DMS 273 treated with DMSO at 0.1 percent for 48 hours (cell line): ENCODE results near the gene KRT80.

Experiments
- DNase-seq: peaks from one replicate; lab custom pipeline; 2025; lab: John Stamatoyannopoulos, UW

KRT80 gene

DNA sequence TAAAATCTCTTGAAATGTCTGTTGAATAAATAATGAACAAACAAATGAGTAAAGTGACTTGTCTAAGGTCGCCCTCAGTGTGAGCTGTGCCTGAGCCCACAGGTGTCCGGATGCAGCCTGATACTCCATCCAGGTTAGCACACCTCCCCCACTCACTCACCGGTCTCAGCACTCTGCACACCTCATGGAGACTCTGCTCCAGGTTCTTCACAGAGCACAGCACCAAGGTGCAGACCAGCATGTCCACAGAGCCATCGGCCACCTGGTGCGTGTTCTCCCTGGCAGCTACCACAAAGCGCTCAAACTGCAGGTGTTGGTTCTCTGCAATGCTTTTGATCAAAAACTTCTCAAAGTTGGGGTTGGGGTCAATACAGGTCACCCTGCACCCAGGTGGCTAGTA lies 37.1 kb upstream of the KRT80 start:
- no peak for DNase-seq

- no peak for DNase-seq
Measured at GRCh38 chr12:52228366-52228765, 36.6 kb upstream of the KRT80 start.

- no peak for DNase-seq
Measured at GRCh38 chr12:52227606-52228166, 35.9 kb upstream of the KRT80 start.

- DNase-seq: no peak
Measured at GRCh38 chr12:52226446-52226845, 34.6 kb upstream of the KRT80 start.

- DNase-seq: no peak
Measured at GRCh38 chr12:52225752-52226151, 33.9 kb upstream of the KRT80 start.

GRCh38 chr12:52224151-52224550 lies 32.3 kb upstream of the KRT80 start:
- no peak for DNase-seq

DNA sequence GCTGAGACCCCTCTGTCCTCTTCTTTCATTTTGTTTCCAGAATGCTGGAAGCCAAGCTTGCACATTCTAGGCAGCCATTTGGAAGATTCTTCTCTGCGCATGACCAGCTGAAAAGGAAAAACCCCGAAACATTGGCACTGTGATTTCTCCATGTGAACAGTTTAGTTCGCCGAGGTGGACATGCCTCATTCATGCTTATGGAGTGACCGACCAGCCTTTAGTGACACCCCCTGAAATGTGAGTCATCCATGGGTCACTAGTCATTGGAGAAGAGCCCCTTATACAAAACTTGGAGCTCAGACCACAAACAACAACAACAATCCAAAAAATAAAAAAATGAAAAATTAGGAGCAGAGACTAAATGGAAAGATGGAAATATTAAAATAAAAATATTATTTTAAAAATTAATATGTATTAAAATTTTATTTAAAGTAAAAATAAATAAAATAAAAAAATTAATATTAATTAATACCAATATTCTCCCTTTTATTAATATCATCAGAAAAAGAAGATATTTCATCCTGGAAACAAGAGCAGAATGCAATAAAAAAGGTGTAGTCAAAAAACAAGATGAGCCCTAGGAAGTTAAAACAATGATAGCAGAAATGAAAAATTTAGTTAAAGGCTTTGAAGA lies 31.7 kb upstream of the KRT80 start:
- no peak for DNase-seq

- no peak for DNase-seq
Measured at GRCh38 chr12:52222692-52223091, 30.9 kb upstream of the KRT80 start.

- no peak for DNase-seq
Measured at GRCh38 chr12:52221912-52222457, 30.2 kb upstream of the KRT80 start.

- no peak for DNase-seq
Measured at GRCh38 chr12:52221070-52221781, 29.4 kb upstream of the KRT80 start.

GRCh38 chr12:52220477-52220876 lies 28.7 kb upstream of the KRT80 start:
- DNase-seq: no peak

GRCh38 chr12:52218001-52218400 lies 26.2 kb upstream of the KRT80 start:
- DNase-seq: no peak

DNA sequence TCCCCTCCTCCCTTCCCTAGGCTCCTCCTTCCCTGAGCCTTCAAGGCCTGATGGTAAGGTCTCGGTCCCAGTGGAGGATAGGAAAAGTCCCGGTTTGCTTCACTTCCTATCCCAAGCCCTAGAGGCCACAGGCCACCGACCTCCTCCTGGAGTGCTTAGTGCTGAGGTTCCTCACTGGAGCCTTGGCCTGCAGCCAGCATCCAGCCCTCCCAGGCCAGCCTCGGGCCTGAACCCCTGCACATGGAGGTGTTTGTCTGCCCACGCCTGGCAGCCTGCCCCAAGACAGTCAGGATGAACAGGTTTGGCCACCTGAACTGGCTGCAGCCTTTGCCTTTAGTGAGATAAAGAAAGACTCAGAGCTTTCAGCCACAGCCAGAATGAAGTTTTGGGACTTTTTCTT lies 25.4 kb upstream of the KRT80 start:
- DNase-seq: no peak

DNA sequence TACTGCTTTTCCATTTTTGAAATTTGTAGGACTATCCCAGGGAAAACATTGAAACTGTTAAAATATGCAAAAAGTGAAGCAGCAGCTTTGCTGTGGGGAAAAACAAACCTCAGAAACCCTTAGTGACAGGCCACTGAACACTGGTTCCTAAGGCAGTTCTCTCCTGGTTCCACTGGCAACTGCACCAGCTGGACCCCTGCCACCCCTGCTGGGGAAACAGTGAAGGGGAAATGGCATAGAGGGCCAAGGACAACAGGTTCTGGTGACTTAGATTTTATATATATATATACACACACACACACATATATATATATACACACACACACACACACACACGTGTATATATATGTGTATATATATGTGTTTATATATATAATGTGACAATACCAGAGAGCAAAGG lies 25.0 kb upstream of the KRT80 start:
- no peak for DNase-seq

DNA sequence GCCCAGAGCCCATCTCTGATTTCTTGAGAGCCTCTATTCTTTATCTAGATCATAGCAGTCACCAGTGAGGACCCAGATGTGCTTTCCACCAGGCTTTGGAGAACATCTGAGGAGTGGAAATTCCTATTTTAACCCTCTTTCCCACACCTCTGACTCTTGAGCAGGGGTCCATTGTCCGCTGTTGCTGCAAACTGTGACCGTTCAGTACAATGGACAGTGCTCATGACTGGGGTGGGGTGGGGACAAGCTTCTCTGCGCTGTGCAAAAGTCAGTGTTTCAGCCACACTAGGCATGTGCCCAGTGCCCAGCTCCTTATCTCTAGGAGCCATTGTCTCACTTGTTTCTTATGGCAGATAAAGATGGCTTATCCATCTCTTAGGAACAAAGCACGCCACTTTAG lies 24.3 kb upstream of the KRT80 start:
- no peak for DNase-seq

DNA sequence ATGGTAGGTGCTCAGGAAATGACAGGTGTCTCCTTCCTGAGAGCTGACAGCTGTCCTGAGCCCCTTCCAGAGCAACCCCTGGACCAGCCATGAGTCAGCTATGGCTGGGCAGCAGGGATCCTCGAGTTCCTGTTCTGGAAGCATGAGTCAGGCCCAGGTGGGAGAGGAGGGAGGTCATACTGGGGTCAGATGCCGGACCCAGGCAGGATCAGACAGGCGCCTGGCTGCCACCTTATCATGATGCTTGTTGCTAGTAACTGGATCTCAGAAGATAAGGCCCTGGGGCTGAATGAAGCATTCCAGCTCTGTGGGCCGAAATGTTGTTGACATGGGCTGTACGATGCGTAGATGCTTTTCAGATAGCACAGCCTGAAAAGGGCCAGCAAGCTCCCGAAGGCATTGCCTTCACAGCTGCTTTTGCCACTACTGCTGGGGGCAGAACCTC lies 23.8 kb upstream of the KRT80 start:
- DNase-seq: no peak

GRCh38 chr12:52214421-52214802 lies 22.6 kb upstream of the KRT80 start:
- DNase-seq: no peak

GRCh38 chr12:52213564-52214420 lies 22.0 kb upstream of the KRT80 start:
- DNase-seq: no peak

DNA sequence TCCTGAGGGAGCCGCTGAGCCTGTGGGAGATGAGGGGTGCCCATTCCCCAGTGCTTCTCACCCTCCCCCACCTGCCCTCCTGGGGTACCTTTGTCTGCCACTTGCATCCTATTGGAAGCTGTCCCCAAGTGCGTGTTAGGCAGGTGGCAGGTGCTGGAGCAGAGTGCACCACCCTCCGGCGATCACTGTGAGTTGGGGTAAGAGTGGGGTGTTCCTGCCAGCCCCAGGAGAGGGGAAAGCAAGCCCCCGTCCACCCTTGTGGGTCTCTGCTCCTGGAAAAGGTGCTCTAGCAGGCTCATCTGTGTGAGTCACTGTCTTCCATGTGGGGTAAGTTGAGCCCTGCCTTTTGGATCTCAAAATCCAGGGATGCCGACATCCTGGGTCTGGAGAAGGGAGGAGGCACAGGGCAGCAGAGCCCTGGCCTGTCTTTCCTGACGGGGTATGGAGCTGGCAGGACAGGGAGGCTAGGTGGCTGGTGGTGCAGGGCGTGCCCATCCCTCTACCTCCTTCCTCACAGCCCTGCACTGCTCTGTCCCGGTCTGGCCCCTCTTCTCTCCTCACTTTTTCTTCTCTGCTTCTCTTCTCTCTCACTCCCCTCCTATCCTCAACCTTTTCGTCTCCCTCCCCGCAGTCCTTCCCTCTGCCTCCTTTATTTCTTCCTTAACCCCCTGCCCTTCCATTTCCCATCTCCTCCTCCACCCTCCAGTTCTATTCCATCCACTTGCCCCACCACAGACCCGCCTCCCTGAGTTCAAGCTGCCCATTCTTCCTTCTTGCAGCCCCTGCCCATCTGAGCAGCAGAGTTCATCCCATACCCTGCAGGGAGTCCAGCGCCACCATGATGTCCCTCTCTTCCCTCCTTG lies 21.1 kb upstream of the KRT80 start:
- DNase-seq: no peak

- no peak for DNase-seq
Measured at GRCh38 chr12:52211716-52212585, 20.1 kb upstream of the KRT80 start.
